Inflammatory macrophage treated with lipopolysaccharide for 4 hours (primary cell): Measurements from ENCODE around the gene OOSP1.
"Not testable (repeated sequence)": the region's sequence is repeated elsewhere in the genome, so short reads cannot be mapped to it uniquely, and the experiment has no call there.

Experiments
- DNase-seq: peaks from one replicate; pipeline ENCODE4 v3.0.0-alpha.2; 2020

Gene OOSP1

DNA sequence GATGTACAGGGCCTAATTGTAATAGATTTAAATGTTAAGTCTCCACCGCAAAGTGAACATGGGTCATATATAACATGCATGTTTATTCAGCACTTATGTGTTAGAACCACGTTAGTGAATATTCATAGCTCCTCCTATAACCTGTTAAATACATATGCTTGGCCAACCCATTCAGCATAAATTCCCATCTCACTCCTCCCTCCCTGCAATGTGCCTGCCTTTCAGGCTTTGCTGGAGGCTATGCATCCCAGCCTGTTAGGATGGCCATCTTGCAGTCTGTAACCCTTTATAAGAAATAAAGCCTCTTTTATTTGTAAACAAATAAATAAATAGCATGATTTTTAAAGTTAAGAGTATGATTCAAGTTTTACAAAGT lies 23.9 kb downstream of the OOSP1 start:
- no peak for DNase-seq

GRCh38 chr11:59963733-59964132 lies 25.5 kb downstream of the OOSP1 start, which contains the start of gene OOSP4A:
Gene OOSP4A, plus strand, starts transcription at chr11:59964033. Its CDS starts 0 bp downstream, at chr11:59964033.
- no peak for DNase-seq

GRCh38 chr11:59965424-59965823 lies 27.2 kb downstream of the OOSP1 start:
- no peak for DNase-seq

GRCh38 chr11:59966201-59966600 lies 28.0 kb downstream of the OOSP1 start:
- no peak for DNase-seq

GRCh38 chr11:59967677-59968394 lies 29.6 kb downstream of the OOSP1 start:
- DNase-seq, result no peak

DNA sequence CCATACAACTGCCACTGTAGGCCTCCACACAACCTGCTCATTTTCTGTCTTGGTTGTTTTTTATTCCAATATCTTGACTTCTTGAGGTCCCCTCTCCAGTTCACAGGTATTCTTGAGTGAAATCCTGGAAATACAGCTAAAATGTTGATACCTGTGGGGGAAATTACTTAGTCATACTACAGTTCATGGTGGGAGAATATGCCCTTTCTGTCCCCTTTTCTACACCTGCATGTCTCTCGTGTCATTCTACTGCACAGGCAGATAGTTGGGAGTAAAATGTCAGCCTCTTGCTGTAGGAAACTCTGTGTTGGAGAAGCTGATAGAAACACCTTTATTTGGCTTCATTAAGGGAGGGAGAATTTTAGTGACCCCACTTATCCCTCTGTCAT lies 30.2 kb downstream of the OOSP1 start:
- no peak for DNase-seq

GRCh38 chr11:59973097-59973496 lies 34.9 kb downstream of the OOSP1 start:
- no peak for DNase-seq

DNA sequence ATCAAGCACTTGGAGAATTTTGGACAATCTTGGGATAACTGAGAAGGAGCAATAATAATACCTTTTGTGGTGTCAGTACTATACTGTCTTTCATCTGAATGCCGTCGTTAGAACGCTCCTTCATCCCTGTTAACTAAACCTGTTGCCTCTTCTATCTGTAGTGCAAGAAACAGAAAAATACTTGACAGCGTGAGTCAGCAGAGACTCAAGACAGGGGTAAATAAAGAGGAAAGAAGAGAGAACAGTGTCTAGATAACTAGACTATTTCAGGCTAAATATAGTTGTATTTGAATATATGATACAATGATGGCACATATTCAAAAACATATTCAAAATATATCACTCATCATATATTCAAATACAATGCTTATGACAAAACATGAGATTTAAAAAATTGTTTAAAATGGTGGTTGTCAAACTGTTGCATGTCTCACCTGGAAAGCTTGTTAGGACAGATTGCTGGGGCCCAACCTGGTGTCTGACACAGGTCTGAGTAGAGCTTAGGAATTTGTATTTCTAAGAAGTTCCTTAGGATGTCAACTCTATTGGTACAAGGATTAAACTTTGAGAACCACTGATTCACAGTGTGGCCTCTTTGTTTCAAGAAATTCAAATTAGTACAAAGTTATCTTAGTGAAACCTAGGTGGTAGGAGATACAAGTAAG lies 43.0 kb downstream of the OOSP1 start:
- no peak for DNase-seq

- not testable (repeated sequence) for DNase-seq
Observed at GRCh38 chr11:59982037-59982436, 43.8 kb downstream of the OOSP1 start.

DNA sequence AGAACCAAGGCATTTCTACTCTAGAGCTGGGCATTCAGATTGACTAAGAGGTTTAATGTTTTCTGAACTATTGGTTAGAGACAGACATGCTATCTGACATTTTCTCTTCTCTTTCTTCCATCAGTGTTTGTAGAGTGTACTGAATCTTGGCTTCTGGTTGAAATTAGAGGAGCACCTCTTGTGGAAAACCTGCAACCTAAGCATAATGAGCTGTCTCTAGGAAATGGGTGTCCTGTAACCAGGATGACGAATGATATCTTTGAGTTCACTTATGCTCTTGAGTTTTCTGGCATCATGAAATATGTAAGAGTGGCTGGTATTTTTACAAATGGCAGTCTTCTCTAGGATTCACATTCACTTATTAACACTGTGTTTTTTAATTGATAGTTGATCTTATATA lies 45.0 kb downstream of the OOSP1 start:
- DNase-seq, result no peak

- no peak for DNase-seq
Observed at GRCh38 chr11:59984368-59984767, 46.1 kb downstream of the OOSP1 start.

DNA sequence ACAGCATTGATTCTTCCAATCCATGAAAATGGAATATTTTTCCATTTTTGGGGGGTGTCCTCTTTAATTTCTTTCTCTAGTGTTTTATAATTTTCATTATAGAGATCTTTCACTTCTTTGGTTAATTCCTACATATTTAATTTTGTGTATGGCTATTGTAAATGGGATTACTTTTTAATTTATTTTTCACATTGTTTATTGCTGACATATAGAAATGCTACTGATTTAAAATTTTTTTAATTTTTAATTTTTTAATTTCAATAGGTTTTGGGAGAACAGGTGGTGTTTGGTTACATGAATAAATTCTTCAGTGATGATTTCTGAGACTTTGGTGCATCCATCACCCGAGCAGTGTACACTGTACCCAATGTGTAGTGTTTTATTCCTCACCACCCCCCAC lies 52.2 kb downstream of the OOSP1 start:
- no peak for DNase-seq

DNA sequence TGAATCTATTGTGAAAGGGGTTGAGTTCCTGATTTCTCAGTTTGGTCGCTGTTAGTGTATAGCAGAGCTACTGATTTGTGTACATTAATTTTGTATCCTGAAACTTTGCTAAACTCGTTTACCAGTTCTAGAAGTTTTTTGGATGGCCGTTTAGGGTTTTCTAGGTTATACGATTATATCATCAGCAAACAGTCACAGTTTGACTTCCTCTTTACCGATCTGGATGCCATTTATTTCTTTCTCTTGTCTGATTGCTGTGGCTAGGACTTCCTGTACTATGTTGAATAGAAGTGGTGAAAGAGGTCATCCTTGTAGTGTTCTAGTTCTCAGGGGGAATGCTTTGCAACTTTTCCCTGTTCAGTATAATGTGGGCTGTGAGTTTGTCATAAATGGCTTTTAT lies 54.2 kb downstream of the OOSP1 start:
- DNase-seq, result no peak

DNA sequence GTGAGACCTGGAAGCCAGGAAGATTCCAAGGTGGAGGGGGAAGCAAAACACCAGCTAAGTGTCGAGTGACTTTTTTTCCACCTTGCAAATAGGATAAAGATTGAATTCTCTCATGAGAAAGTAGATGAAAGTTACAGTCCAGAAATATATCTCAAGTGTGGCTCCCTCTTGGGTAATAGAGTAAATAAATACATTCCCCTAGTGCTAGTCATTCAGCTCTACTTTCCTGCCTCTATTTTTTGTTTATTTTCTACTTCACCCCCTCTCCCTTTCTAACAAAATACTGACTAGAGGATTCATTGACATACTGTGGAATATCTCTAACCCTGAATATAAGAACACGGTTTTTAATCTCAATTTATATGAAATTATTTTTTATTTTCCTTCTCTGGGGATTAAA lies 59.6 kb downstream of the OOSP1 start:
- DNase-seq, result no peak

GRCh38 chr11:59999691-60000090 lies 61.5 kb downstream of the OOSP1 start:
- no peak for DNase-seq

DNA sequence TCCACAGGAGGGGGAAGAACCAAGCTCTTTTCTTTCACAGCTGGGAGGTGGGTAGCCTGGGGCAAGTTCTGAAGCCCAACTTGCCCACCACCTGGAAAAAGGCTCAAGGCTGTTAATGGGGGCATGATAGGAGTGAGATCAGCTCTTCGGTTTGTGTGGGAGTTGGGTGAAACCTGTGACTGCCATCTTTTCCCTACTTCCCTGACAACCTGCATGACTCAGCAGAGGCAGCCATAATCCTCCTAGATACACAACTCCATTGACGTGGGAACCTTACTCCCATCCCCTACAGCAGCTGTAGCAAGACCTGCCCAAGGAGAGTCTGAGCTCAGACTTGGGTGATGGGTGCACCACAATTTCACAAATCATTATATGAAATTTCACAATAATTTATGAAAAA lies 65.5 kb downstream of the OOSP1 start:
- no peak for DNase-seq

DNA sequence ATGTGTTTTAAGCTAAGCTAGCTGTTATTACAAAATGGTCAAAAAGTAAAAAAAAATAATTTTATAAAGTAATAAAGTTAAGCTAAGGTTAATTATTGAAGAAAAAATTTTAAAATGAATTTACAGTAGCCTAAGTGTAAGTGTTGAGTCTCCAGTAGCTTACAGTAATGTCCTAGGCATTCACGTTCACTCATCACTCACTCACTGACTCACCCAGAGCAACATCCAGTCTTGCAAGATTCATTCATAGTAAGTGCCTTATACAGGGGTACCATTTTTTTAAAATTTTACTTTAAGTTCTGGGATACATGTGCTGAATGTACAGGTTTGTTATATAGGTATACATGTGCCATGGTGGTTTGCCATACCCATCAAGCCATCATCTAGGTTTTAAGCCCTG lies 67.1 kb downstream of the OOSP1 start:
- DNase-seq, result no peak
